CD1c-positive myeloid dendritic cell (primary cell): ENCODE measurements around the gene NEURL1B.
"Not testable (repeated sequence)": the region's sequence is repeated elsewhere in the genome, so short reads cannot be mapped to it uniquely, and the experiment has no call there.

ENCODE experiments used
- DNase-seq: peaks from one replicate; pipeline ENCODE4 v3.0.0-alpha.2; 2016; ENCODE audit errors: extremely low spot score

The NEURL1B gene

GRCh38 chr5:172657524-172658233 is 16.6 kb downstream of the NEURL1B start:
- DNase-seq = not testable (repeated sequence)

DNA sequence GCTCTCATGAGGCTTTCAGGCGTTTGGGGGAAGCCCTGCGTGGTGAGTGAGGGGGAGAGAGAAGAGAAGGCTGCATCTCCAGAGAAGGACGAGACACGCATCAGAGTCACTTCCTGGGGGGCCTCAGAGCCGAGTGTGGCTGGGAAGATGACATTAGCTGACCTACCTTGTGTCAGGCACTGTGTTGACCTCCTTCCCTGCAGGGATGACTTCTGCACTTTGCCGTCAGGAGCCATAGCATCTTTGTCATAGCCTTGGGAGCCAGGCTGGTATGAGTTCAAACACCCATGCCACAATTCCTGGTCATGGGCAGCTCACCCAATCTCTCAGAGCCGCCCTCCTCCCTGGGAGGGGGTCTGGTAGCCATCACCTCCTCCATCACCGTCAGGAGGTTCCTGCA is 17.3 kb downstream of the NEURL1B start:
- no peak for DNase-seq

- no peak for DNase-seq
Observed at GRCh38 chr5:172658961-172659501, 18.0 kb downstream of the NEURL1B start.

DNA sequence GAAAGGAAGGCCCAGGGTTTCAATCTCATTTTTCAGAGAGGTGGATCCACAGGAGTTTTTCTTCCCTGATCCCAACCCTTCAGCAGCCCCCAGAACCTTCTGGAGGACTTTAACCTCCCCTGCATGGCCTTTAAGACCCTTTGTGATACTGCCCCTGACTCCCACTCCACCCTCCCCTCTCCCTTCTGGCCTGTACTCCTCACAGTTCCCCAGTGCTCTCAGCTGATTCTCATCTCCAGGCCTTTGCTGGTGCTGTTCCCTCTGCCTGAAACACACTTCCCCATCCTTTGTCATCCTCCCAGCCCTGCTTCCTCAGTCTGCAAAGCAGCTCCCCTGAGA is 18.5 kb downstream of the NEURL1B start:
- no peak for DNase-seq

GRCh38 chr5:172659909-172660628 is 19.0 kb downstream of the NEURL1B start:
- peak; percentile 54 for DNase-seq

GRCh38 chr5:172660974-172661373 is 19.9 kb downstream of the NEURL1B start:
- DNase-seq = no peak

DNA sequence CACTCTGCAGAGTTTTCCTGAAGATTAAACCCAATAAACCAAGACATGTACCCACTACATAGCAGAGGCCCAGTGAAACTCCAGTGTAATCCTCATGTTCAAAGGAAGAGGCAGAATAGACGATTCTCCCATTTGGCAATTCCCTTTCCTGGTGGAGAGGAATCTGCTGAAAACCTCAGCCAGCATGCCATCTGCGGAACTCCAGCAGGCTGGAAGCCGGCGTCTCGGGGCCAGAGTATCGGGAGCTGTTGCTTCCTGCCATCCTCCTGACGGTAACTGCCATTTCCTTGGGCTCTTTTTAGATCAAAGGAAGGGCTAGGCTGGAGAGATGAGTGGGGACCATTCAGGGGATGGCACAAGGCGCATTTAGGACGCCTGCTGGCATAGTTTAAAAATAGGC is 20.5 kb downstream of the NEURL1B start:
- no peak for DNase-seq

- DNase-seq = no peak
Observed at GRCh38 chr5:172662596-172662995, 21.5 kb downstream of the NEURL1B start.

DNA sequence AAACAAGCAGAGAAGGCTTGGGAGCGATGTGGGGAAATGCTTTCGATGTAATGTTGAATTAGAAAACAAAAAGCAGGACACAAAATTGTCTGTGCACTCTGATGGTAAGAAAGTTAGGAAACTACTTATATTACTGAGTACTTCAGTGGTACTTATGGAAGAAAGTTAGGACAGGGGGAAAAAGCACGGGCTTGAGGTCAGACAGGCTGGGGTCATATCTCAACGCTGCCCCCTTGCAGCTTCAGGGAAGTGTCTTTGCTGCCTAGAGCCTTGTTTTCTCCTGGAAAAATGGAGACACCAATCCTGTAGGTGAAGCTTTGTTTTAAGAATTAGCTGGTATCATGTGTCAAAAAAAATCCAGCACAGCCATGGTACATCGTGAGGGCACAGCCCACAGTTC is 23.0 kb downstream of the NEURL1B start:
- no peak for DNase-seq

DNA sequence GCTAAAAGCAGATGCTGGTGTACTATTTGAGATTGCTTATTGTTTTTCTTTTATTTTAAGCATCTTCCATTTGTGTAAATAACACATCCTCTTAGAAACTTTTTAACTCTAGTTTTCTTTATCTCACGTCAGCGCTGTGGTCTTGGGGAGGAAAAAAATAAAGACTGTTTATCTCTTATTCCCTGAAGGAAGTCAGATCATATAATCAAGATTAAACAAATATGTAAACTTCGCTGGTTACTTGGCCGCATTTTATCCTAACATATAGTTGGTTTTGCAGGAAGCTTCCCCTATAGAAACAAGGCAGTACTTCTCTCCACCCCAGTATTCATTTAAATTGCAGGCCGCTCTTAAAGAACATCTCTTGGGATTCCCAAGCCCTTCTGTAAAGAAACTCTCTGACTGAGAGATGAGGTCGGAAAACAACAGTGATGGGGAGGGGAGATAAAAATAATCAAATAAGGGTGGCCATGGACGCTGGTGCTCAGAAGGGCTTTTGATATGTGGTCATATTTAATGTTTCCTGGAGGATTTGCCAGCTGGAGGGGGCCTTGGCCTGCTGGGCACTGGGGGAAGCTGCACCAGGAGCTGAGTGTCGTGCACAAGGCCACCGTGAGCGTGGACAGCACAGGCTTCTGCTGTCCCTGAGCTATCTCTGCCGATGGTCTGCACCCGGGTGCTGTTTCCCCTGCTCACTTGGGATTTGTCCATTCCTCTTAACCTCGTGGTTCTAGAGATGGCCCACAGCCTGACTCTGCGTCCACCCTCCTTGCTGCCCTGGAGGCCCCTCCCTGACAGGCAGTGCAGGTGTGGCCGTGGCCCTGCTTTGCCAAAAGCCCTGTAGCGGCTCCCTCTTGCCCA is 23.8 kb downstream of the NEURL1B start:
- DNase-seq = no peak

DNA sequence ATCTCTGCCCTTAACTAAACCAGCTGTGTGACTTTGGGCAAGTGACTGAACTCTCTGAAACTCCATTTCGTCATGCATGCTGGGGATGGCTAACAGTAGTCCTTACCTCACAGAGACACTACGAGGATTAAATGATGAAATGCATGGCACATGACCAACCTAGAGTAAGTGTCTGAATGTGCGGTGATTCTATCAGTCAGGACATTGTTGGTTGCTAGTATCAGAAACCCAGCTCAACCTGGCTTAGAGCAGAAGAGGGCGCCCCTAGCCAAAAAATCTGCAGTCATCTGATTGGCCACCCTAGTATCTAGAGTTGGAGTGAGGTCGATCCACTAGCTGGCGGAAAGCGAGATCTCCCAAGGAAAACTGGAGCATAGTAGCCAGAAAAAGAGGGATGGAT is 25.2 kb downstream of the NEURL1B start:
- DNase-seq = no peak

DNA sequence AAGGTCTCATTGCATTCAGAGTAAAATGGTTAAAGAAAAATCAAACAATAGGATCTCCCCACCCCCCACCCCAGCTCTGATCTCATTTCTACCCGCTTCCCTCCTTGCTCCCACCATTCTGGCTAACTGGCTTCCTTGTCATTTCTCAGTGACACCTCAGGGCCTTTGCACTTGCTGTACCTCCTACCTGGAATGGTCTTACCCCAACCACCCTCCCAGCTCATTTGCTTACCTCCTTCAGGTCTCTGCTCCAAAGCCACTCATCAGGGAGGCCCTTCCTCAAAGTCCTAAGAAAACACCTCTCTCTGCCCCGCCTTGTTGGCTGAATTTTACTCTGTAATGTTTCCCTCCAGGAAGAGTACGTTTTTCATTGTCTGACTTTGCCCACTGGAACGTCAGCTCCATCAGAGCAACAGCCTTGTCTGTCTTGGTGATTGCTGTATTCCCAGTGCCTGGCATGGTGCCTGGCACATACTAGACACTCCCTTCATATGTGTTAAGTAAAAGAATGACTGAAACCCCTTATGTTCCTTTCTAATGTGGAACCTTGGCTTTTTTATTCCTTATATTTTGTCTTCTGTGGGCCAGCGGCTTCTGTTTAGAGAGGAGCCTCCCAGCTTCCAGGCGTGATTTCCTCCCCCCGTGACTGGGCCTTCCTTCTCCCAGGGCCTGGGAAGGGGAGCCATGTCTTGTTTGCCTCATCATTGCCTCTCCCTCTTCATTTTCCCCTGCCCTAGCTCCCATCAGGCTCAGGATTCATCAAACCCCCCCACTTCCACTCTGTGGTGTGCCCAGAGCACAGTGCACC is 26.9 kb downstream of the NEURL1B start:
- no peak for DNase-seq

DNA sequence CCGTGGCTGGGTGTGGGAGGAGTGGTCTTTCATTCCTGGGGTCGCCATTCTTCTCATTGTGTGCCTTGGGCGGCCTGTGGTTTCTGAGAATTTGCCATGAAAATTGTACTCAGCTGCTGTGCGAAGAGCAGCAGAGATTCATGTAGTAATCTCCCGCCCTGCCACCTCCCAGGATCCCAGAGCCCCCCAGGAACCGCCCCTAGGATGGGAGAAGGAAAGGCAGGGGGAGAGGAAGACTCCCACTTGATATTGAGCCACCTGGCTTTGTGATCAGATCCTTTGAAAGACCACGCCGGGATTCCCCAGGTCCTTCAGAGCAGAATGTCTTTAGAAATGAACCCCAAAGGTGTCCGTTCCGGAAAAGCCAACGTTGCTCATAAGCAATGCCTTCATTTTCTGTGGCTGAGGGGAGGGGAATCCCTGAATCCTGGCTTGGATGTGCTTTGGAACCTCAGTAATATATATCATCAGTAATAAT is 27.6 kb downstream of the NEURL1B start:
- DNase-seq = no peak

DNA sequence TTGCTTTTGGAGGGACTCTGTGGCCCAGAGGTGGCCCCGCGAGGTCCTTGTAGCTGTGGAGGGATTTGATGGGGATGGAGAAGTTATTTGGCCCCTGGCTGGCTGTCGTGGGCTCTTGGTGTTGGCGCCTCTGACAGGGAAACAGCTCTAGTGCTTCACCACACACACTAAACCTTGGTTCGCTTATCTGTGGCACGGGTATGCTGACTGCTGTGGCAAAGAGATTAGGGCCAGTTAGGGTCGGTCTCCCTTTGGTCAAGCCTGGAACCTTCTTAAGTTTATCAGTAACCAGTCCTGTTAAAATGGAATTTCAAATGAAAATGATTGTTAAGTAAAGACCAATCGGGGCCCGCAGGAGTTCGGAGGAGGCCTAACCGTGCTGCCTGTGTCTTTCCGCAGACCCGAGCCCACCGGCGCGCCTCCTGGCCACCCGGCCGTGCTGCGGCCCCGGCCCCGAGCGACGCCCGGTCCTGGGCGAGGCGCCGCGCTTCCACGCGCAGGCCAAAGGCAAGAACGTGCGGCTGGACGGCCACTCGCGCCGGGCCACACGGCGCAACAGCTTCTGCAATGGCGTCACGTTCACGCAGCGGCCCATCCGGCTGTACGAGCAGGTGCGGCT is 28.4 kb downstream of the NEURL1B start:
- DNase-seq = no peak

DNA sequence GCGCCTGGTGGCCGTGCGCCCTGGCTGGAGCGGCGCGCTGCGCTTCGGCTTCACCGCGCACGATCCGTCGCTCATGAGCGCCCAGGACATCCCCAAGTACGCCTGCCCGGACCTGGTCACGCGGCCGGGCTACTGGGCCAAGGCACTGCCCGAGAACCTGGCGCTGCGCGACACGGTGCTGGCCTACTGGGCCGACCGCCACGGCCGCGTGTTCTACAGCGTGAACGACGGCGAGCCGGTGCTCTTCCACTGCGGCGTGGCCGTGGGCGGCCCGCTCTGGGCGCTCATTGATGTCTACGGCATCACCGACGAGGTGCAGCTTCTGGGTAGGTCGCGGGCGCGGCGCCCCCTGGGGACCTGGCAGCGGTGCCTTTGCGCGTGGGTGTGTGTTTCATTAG is 28.9 kb downstream of the NEURL1B start:
- DNase-seq = no peak

GRCh38 chr5:172670444-172670843 is 29.4 kb downstream of the NEURL1B start:
- DNase-seq = no peak

DNA sequence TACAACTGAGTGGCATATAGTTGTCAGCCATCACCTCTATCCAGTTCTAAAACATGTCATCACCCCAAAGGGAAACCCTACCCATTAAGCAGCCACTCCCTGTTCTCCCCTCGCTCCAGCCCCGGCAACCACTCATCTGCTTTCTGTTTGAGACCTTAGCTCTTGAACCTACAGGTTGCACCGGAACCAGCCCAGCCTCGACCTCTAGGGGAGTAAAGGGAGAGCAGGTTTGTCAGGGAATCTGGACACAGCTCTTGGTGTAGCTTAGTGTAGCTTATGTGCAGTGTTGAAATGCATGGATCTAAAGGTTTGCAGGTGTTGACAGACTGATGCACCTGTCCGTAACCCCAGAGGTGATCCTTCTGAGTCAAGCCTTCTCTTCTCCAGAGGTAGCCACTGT is 30.0 kb downstream of the NEURL1B start:
- DNase-seq = no peak

DNA sequence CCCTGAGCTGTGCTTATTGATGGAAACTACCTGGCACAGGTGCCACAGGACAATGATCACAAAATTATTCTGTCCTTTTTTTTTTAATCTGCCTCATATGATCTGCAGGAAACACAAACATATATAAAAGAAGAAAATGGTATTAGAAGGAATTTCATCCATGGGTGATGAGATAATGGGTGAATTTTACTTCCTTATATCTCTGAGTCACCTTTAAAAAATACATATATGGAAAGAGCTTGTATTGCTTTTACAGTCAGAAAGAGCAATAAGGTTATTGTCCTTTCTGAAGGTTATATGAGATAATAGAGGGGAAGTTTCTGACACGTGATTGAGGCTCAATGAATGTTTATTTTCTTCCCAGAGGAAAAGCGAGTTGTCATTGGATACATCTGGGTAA is 31.6 kb downstream of the NEURL1B start:
- no peak for DNase-seq

GRCh38 chr5:172674155-172674554 is 33.1 kb downstream of the NEURL1B start:
- no peak for DNase-seq

DNA sequence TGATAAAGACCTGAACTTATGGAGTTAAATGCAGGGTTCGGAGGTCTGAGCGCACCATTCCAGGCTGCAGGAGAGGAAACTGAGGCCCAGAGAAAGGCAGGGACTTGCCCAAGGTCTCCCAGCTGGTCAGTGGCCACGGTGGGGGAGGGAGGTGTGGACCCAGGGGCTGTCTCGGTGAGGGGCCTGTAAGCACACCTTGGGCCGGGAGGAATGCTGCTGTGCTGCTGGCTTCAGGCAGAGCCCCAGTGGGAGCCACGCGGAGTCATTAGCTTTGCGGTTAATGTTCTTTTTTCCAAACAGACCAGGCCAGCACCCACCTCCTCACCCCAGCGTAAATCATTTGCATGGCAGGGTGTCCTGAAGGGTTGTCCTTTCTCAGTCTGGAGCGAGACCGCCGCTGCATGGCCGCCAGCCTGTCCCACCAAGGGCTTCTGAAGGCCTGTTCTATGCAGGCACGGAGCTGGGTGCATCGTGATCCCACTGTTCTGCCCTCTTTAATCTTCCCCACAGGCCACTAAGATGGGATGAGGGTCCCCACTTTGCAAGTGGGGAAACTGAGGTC is 35.9 kb downstream of the NEURL1B start:
- DNase-seq = no peak
